Kidney (tissue), 14 donors: ENCODE results near the gene SLC4A7. TPM values are rescaled to one million over a fixed set of nuclear protein-coding genes. Genes with fewer than 3 reads are reported as not detected.
"Not testable (repeated sequence)": the region's sequence is repeated elsewhere in the genome, so short reads cannot be mapped to it uniquely, and the experiment has no call there.

ENCODE experiments used
- DNase-seq, 5 donors: peaks; one replicate each; pipeline ENCODE4 v3.0.0-alpha.2; 2013 to 2020
- FAIRE-seq: peaks from 2 replicates; lab custom pipeline; 2012; peaks lifted over from hg19 to GRCh38; lab: Jason Lieb, UNC
- H3K27ac ChIP-seq, 2 donors: one replicate each; pipeline ENCODE4 v1.7.0; 2013; ENCODE audit warnings: low read depth in 2 of 2, low read length in 2 of 2, inconsistent platforms in 1 of 2
- H3K27me3 ChIP-seq: one replicate; pipeline ENCODE4 v1.7.1; 2013; ENCODE audit warnings: low read length, inconsistent platforms; ENCODE audit not compliant: control insufficient read depth, insufficient read depth
- H3K36me3 ChIP-seq, 3 donors: one replicate each; pipeline versions ENCODE4 v1.7.0 to v1.7.1; 2013; ENCODE audit warnings: low read length in 3 of 3, control low read depth in 1 of 3, inconsistent platforms in 1 of 3; ENCODE audit not compliant: insufficient read depth in 3 of 3, control insufficient read depth in 2 of 3
- H3K4me1 ChIP-seq, 3 donors: one replicate each; pipeline versions ENCODE4 v1.7.0 to v1.7.1; 2013; ENCODE audit warnings: low read length in 3 of 3, inconsistent platforms in 1 of 3, low read depth in 1 of 3; ENCODE audit not compliant: control insufficient read depth in 2 of 3, insufficient read depth in 2 of 3
- H3K4me3 ChIP-seq, 3 donors: one replicate each; pipeline versions ENCODE4 v1.7.0 to v1.8.1; 2013; ENCODE audit warnings: low read length in 3 of 3, control low read depth in 1 of 3, inconsistent platforms in 1 of 3
- H3K9ac ChIP-seq, 3 donors: one replicate each; pipeline versions ENCODE4 v1.7.0 to v1.7.1; 2013; ENCODE audit warnings: low read length in 3 of 3, control low read depth in 1 of 3, inconsistent platforms in 1 of 3
- H3K9me3 ChIP-seq, 3 donors: one replicate each; pipeline versions ENCODE4 v1.7.0 to v1.7.1; 2013; ENCODE audit warnings: low read length in 3 of 3, control low read depth in 1 of 3, inconsistent platforms in 1 of 3; ENCODE audit not compliant: control insufficient read depth in 2 of 3, insufficient read depth in 1 of 3
- CTCF ChIP-seq: IDR thresholded peaks from 3 replicates; pipeline ENCODE4 v1.5.1; 2012; ENCODE audit warnings: mild to moderate bottlenecking, moderate library complexity, borderline replicate concordance; ENCODE audit not compliant: insufficient read depth; ENCODE audit errors: extremely low read depth
- intact Hi-C: fragments of 100-400 bp; cut with DNase I; formaldehyde crosslinking; loops from one replicate; pipeline ENCODE4 v1.11.1; 2022
- polyA plus RNA-seq: library from polyadenylated mRNA; stranded (reverse); fragments of 350-450 nt; fragmentation: Illumina TruSeq; extraction: RNeasy Lipid Tissue Mini Kit (QIAGEN cat#74804); gene quantifications from one replicate; pipeline ENCODE4 v1.2.3, GENCODE V29; 2014; ENCODE audit warnings: low read depth, low replicate concordance; ENCODE audit not compliant: insufficient read depth
- total RNA-seq: library from RNA; stranded (reverse); fragmentation: NEBNext Ultra II Directional; extraction: Animal tissue kit (Norgen Biotek cat#: 25700); gene quantifications from one replicate; pipeline ENCODE4 v1.2.1, GENCODE V29; 2021
- donor health status: control.
- donor health status: control.
- donor health status: control.
- donor health status: control.
- donor health status: control.
- donor health status: DM: yes; HTN: yes; CAD: no.
- donor health status: Normal renal cell carcinoma (clear cell type).

Gene SLC4A7
- total and polyA plus RNA-seq, 2 donors from 2014 or later: 3.5 to 47.5 TPM

- no peaks in the 10 kb centered on the region for H3K4me1 ChIP-seq
- FAIRE-seq (no peak), DNase-seq (no peak)
- intact Hi-C loops: no loop called here
- no peak overlapping the region for H3K9ac ChIP-seq
- no peaks in the 10 kb centered on the region for H3K27me3 ChIP-seq
- H3K36me3 ChIP-seq: no peaks in the 10 kb centered on the region
- H3K27ac ChIP-seq: no peak overlapping the region
- no peak for TF ChIP-seq CTCF
- no peak overlapping the region for H3K4me3 ChIP-seq
- no peaks in the 10 kb centered on the region for H3K9me3 ChIP-seq
Observed at GRCh38 chr3:27335571-27335970, 148.6 kb downstream of the SLC4A7 start.

- intact Hi-C loops: no loop called here
- Histone ChIP-seq H3K27ac (no peak overlapping the region), H3K4me3 (no peak overlapping the region), H3K9me3 (no peaks in the 10 kb centered on the region), H3K27me3 (no peaks in the 10 kb centered on the region), H3K9ac (no peak overlapping the region), H3K36me3 (no peaks in the 10 kb centered on the region), H3K4me1 (no peaks in the 10 kb centered on the region)
- FAIRE-seq: no peak
- TF ChIP-seq CTCF: no peak
- DNase-seq: no peak
Observed at GRCh38 chr3:27333843-27334242, 150.3 kb downstream of the SLC4A7 start.

- H3K27ac ChIP-seq, H3K4me3 ChIP-seq, H3K9me3 ChIP-seq, H3K36me3 ChIP-seq, FAIRE-seq, intact Hi-C loops, H3K4me1 ChIP-seq, H3K27me3 ChIP-seq, DNase-seq, H3K9ac ChIP-seq: not testable (repeated sequence)
Observed at GRCh38 chr3:27328982-27329762, 155.0 kb downstream of the SLC4A7 start.

- Histone ChIP-seq H3K9me3 (no peaks in the 10 kb centered on the region), H3K9ac (no peak overlapping the region), H3K4me1 (no peaks in the 10 kb centered on the region), H3K27ac (no peak overlapping the region), H3K4me3 (no peak overlapping the region), H3K27me3 (no peaks in the 10 kb centered on the region), H3K36me3 (no peaks in the 10 kb centered on the region)
- intact Hi-C loops: no loop called here
- FAIRE-seq (no peak), DNase-seq (peak in 1 of 5 donors; percentile 7)
- TF ChIP-seq CTCF: no peak
Observed at GRCh38 chr3:27326629-27327545, 157.3 kb downstream of the SLC4A7 start.
